ENCODE results near the gene BBS10.

DNA sequence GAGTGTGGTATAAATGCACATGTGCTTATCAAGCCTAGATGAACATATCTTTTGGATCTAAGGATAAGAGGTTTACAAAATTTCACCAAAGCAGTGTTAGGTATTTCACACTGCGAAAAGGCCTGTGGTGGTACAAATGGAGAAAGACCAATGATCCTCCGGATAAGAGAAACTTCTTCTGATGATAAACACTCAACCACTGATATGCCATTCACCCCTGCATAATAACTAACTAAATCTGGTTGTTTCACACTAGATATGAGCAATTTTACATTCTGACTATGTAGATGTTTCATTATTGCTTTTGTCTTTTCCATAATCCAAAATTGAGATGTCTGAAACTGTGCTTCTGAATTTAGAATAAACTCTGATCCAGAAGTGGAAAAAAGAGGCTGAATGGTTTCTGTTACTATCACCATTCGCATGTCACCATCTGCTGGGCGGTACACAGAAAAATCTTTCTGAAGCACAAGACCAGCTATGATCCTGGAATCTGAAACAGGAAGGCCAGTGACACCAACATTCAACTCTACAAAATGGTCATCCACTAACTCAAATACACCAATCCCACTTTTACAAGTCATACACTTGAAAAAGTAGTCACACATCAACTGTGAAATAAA lies 1.3 kb downstream of the BBS10 start:
- TF ChIP-seq NFE2L1 (CRISPR knock-in tag; IDR thresholded peaks at IDR 0.05): no peak
- TF ChIP-seq, protein P1, sequence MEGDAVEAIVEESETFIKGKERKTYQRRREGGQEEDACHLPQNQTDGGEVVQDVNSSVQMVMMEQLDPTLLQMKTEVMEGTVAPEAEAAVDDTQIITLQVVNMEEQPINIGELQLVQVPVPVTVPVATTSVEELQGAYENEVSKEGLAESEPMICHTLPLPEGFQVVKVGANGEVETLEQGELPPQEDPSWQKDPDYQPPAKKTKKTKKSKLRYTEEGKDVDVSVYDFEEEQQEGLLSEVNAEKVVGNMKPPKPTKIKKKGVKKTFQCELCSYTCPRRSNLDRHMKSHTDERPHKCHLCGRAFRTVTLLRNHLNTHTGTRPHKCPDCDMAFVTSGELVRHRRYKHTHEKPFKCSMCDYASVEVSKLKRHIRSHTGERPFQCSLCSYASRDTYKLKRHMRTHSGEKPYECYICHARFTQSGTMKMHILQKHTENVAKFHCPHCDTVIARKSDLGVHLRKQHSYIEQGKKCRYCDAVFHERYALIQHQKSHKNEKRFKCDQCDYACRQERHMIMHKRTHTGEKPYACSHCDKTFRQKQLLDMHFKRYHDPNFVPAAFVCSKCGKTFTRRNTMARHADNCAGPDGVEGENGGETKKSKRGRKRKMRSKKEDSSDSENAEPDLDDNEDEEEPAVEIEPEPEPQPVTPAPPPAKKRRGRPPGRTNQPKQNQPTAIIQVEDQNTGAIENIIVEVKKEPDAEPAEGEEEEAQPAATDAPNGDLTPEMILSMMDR (IDR thresholded peaks at IDR 0.05): no peak
- no peak for TF ChIP-seq SP1 (CRISPR knock-in tag; conservative IDR thresholded peaks at IDR 0.05)
- no peak for TF ChIP-seq FOXJ3 (CRISPR knock-in tag; IDR thresholded peaks at IDR 0.05; ENCODE audit: borderline replicate concordance)
- TF ChIP-seq, protein P2, sequence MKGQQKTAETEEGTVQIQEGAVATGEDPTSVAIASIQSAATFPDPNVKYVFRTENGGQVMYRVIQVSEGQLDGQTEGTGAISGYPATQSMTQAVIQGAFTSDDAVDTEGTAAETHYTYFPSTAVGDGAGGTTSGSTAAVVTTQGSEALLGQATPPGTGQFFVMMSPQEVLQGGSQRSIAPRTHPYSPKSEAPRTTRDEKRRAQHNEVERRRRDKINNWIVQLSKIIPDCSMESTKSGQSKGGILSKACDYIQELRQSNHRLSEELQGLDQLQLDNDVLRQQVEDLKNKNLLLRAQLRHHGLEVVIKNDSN (CRISPR knock-in tag; IDR thresholded peaks at IDR 0.05): no peak
- TF ChIP-seq CREB1 (CRISPR knock-in tag; IDR thresholded peaks at IDR 0.05): no peak
- no peak for TF ChIP-seq NR3C1 (CRISPR knock-in tag; conservative IDR thresholded peaks at IDR 0.05; ENCODE audit: low read depth)
- TF ChIP-seq TEAD4 (CRISPR knock-in tag; IDR thresholded peaks at IDR 0.05): no peak
- TF ChIP-seq, protein P3, sequence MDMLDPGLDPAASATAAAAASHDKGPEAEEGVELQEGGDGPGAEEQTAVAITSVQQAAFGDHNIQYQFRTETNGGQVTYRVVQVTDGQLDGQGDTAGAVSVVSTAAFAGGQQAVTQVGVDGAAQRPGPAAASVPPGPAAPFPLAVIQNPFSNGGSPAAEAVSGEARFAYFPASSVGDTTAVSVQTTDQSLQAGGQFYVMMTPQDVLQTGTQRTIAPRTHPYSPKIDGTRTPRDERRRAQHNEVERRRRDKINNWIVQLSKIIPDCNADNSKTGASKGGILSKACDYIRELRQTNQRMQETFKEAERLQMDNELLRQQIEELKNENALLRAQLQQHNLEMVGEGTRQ (CRISPR knock-in tag; IDR thresholded peaks at IDR 0.05): no peak
- TF ChIP-seq, protein P4, sequence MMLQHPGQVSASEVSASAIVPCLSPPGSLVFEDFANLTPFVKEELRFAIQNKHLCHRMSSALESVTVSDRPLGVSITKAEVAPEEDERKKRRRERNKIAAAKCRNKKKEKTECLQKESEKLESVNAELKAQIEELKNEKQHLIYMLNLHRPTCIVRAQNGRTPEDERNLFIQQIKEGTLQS (CRISPR knock-in tag; conservative IDR thresholded peaks at IDR 0.05): no peak
- no peak for TF ChIP-seq NR2C2 (CRISPR knock-in tag; IDR thresholded peaks at IDR 0.05)
- TF ChIP-seq NFYB (CRISPR knock-in tag; conservative IDR thresholded peaks at IDR 0.05; ENCODE audit: low read depth): no peak
